Mesendoderm (in vitro differentiated cells): ENCODE data around the gene RPL31.
A peak's percentile ranks its signal among the peaks of the same experiment; 100 is the strongest.

Source experiments
- DNase-seq: peaks from one replicate; pipeline ENCODE4 v3.0.0; 2013
- H2AK5ac ChIP-seq: 2 replicates; pipeline ENCODE4 v1.6.1; 2013; ENCODE audit warnings: low read length, inconsistent platforms
- H2BK120ac ChIP-seq: 2 replicates; pipeline ENCODE4 v1.6.1; 2013; ENCODE audit warnings: low read depth, mild to moderate bottlenecking, low read length, moderate library complexity, mixed read lengths
- H2BK15ac ChIP-seq: replicated peaks from 2 replicates; pipeline ENCODE4 v1.6.1; 2013; ENCODE audit warnings: low read depth, mild to moderate bottlenecking, moderate library complexity
- H2BK5ac ChIP-seq: 2 replicates; pipeline ENCODE4 v1.6.1; 2013; ENCODE audit warnings: low read length, inconsistent platforms
- H3K18ac ChIP-seq: 2 replicates; pipeline ENCODE4 v1.6.1; 2013; ENCODE audit warnings: mild to moderate bottlenecking, low read length, mixed read lengths
- H3K23ac ChIP-seq: one replicate; pipeline ENCODE4 v1.6.1; 2013; ENCODE audit warnings: low read length
- H3K27ac ChIP-seq: 2 replicates; pipeline ENCODE4 v1.5.1; 2013; ENCODE audit warnings: low read depth, mild to moderate bottlenecking, inconsistent platforms, low read length, moderate library complexity
- H3K27me3 ChIP-seq: 2 replicates; pipeline ENCODE4 v1.6.1; 2013; ENCODE audit warnings: low read length, control low read depth, mild to moderate bottlenecking, inconsistent platforms; ENCODE audit not compliant: insufficient read depth, poor library complexity
- H3K36me3 ChIP-seq: 2 replicates; pipeline ENCODE4 v1.6.1; 2013; ENCODE audit warnings: low read length, inconsistent platforms; ENCODE audit not compliant: control insufficient read depth, insufficient read depth
- H3K4ac ChIP-seq: one replicate; pipeline ENCODE4 v1.6.1; 2013; ENCODE audit warnings: low read depth, mild to moderate bottlenecking, low read length, moderate library complexity
- H3K4me1 ChIP-seq: 2 replicates; pipeline ENCODE4 v1.6.1; 2013; ENCODE audit warnings: low read depth, low read length, inconsistent platforms; ENCODE audit not compliant: control insufficient read depth
- H3K4me2 ChIP-seq: 2 replicates; pipeline ENCODE4 v1.6.1; 2013; ENCODE audit warnings: low read length
- H3K4me3 ChIP-seq: 2 replicates; pipeline ENCODE4 v1.5.1; 2013; ENCODE audit warnings: mild to moderate bottlenecking, low read length
- H3K56ac ChIP-seq: one replicate; pipeline ENCODE4 v1.6.1; 2013; ENCODE audit warnings: low read length
- H3K79me1 ChIP-seq: 2 replicates; pipeline ENCODE4 v1.6.1; 2013; ENCODE audit warnings: low read length, inconsistent platforms
- H3K79me2 ChIP-seq: 2 replicates; pipeline ENCODE4 v1.6.1; 2013; ENCODE audit warnings: mild to moderate bottlenecking, low read length; ENCODE audit not compliant: control insufficient read depth, insufficient read depth
- H3K9ac ChIP-seq: 2 replicates; pipeline ENCODE4 v1.6.1; 2013; ENCODE audit warnings: low read length, inconsistent platforms
- H4K5ac ChIP-seq: one replicate; pipeline ENCODE4 v1.6.1; 2013; ENCODE audit warnings: low read length
- H4K8ac ChIP-seq: one replicate; pipeline ENCODE4 v1.6.1; 2013; ENCODE audit warnings: low read depth, mild to moderate bottlenecking, control low read depth, low read length, moderate library complexity
- WGBS: extraction: QIAGEN DNeasy Blood & Tissue Kit; methylation state at CpG from one replicate; pipeline ENCODE4 v1.1.7; 2013; ENCODE audit warnings: low lambda C conversion rate, missing lambda C conversion rate; ENCODE audit not compliant: insufficient coverage; ENCODE audit errors: extremely low coverage; 5-methylcytosine and 5-hydroxymethylcytosine counted together

The RPL31 gene

GRCh38 chr2:101023327-101024107 is 21.4 kb downstream of the RPL31 start:
- no peak overlapping the region for H4K5ac ChIP-seq
- no peaks in the 10 kb centered on the region for H3K4me1 ChIP-seq
- no peak overlapping the region for H3K18ac ChIP-seq
- H3K23ac ChIP-seq = no peak overlapping the region
- no CpG with 5 or more reads among the region's 6 CpGs for WGBS
- H3K4me2 ChIP-seq = no peak overlapping the region
- no peak overlapping the region for H3K4me3 ChIP-seq
- H3K56ac ChIP-seq = no peak overlapping the region
- no peak overlapping the region for H2AK5ac ChIP-seq
- H3K27ac ChIP-seq = no peak overlapping the region
- no peak overlapping the region for H2BK120ac ChIP-seq
- no peak for DNase-seq
- no peak overlapping the region for H3K4ac ChIP-seq
- H3K79me2 ChIP-seq = no peaks in the 10 kb centered on the region
- no peak overlapping the region for H2BK15ac ChIP-seq
- H3K27me3 ChIP-seq = no peaks in the 10 kb centered on the region
- no peak overlapping the region for H4K8ac ChIP-seq
- H3K79me1 ChIP-seq = no peaks in the 10 kb centered on the region
- no peak overlapping the region for H3K9ac ChIP-seq
- H3K36me3 ChIP-seq = peaks cover 2% of the 10 kb centered on the region
- H2BK5ac ChIP-seq = no peak overlapping the region

- no peak overlapping the region for H3K4me3 ChIP-seq
- no peak overlapping the region for H2BK120ac ChIP-seq
- H3K9ac ChIP-seq = no peak overlapping the region
- no peak for DNase-seq
- no peaks in the 10 kb centered on the region for H3K79me2 ChIP-seq
- H3K4me1 ChIP-seq = no peaks in the 10 kb centered on the region
- H2BK15ac ChIP-seq = no peak overlapping the region
- H4K8ac ChIP-seq = no peak overlapping the region
- H3K4ac ChIP-seq = no peak overlapping the region
- H3K36me3 ChIP-seq = peaks cover under 1% of the 10 kb centered on the region
- H3K23ac ChIP-seq = no peak overlapping the region
- no peaks in the 10 kb centered on the region for H3K27me3 ChIP-seq
- H3K56ac ChIP-seq = no peak overlapping the region
- no peak overlapping the region for H3K18ac ChIP-seq
- no peak overlapping the region for H3K4me2 ChIP-seq
- no peak overlapping the region for H2BK5ac ChIP-seq
- no peak overlapping the region for H4K5ac ChIP-seq
- WGBS = no CpG with 5 or more reads among the region's 6 CpGs
- H3K27ac ChIP-seq = no peak overlapping the region
- H3K79me1 ChIP-seq = no peaks in the 10 kb centered on the region
- H2AK5ac ChIP-seq = no peak overlapping the region
Observed at GRCh38 chr2:101025561-101025960, 23.5 kb downstream of the RPL31 start.

- peak; percentile 10 for DNase-seq
- no CpG with 5 or more reads among the region's 9 CpGs for WGBS
- H3K4me3 ChIP-seq = no peak overlapping the region
Observed at GRCh38 chr2:101026253-101026701, 24.2 kb downstream of the RPL31 start.

GRCh38 chr2:101026923-101027469 is 24.9 kb downstream of the RPL31 start:
- Histone ChIP-seq H3K27ac (no peak overlapping the region), H3K18ac (no peak overlapping the region), H4K8ac (no peak overlapping the region), H3K56ac (no peak overlapping the region), H3K4me1 (no peaks in the 10 kb centered on the region), H3K4ac (no peak overlapping the region), H2BK15ac (no peak overlapping the region), H3K36me3 (no peaks in the 10 kb centered on the region), H3K79me2 (no peaks in the 10 kb centered on the region), H2AK5ac (no peak overlapping the region), H3K4me3 (no peak overlapping the region), H3K9ac (no peak overlapping the region), H2BK5ac (no peak overlapping the region), H3K4me2 (no peak overlapping the region), H3K79me1 (no peaks in the 10 kb centered on the region), H2BK120ac (no peak overlapping the region), H3K23ac (no peak overlapping the region), H4K5ac (no peak overlapping the region), H3K27me3 (no peaks in the 10 kb centered on the region)
- DNase-seq = no peak
- WGBS = no CpG with 5 or more reads among the region's 15 CpGs

More at GRCh38 chr2:101026253-101026701, 24.2 kb downstream of the RPL31 start:
- Histone ChIP-seq H3K79me1 (no peaks in the 10 kb centered on the region), H3K36me3 (no peaks in the 10 kb centered on the region), H3K27ac (no peak overlapping the region), H3K4me1 (no peaks in the 10 kb centered on the region), H2BK15ac (no peak overlapping the region), H3K18ac (no peak overlapping the region), H3K9ac (no peak overlapping the region), H3K27me3 (no peaks in the 10 kb centered on the region), H2BK120ac (no peak overlapping the region), H3K56ac (no peak overlapping the region), H3K23ac (no peak overlapping the region), H2BK5ac (no peak overlapping the region), H2AK5ac (no peak overlapping the region), H3K4me2 (no peak overlapping the region), H4K5ac (no peak overlapping the region), H4K8ac (no peak overlapping the region), H3K4ac (no peak overlapping the region), H3K79me2 (no peaks in the 10 kb centered on the region)

- Histone ChIP-seq H3K4ac (no peak overlapping the region), H4K8ac (no peak overlapping the region), H3K4me2 (no peak overlapping the region), H3K36me3 (no peaks in the 10 kb centered on the region), H2AK5ac (no peak overlapping the region), H3K9ac (no peak overlapping the region), H2BK120ac (no peak overlapping the region), H3K18ac (no peak overlapping the region), H2BK15ac (no peak overlapping the region), H3K79me1 (no peaks in the 10 kb centered on the region), H3K4me3 (no peak overlapping the region), H3K23ac (no peak overlapping the region), H3K27me3 (no peaks in the 10 kb centered on the region), H3K79me2 (no peaks in the 10 kb centered on the region), H3K4me1 (no peaks in the 10 kb centered on the region), H2BK5ac (no peak overlapping the region), H4K5ac (no peak overlapping the region), H3K56ac (no peak overlapping the region), H3K27ac (no peak overlapping the region)
- no CpG with 5 or more reads among the region's 8 CpGs for WGBS
- no peak for DNase-seq
Observed at GRCh38 chr2:101027852-101028251, 25.8 kb downstream of the RPL31 start.
